HG02973 (cell line): Measurements from ENCODE around the gene FAM161A.

Experiments
- ATAC-seq: cut with Tn5 transposase; IDR thresholded peaks from one replicate; pipeline ENCODE4 v1.9.1; 2021; ENCODE audit warnings: moderate library complexity; ENCODE audit not compliant: unreplicated experiment

FAM161A gene

GRCh38 chr2:61786876-61787275 is 67.0 kb downstream of the FAM161A start:
- no peak for ATAC-seq

DNA sequence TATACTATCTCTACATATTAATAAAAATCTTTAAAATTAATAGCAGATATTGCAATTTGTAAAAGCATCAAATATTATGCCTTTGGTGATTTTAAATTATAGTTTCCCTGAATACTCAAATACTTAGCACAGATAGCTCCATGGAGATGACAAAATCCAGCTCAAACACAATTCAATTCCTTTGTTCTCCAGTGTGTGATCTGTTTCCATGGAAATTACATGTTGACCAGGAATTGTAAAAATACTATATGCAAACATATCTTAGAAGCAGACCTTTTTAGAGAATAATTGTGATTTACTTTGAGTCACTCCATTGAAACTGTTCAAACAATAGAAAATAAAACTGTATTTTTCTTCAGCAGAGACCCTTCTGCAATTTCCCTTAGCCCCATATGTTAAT is 68.3 kb downstream of the FAM161A start:
- ATAC-seq: no peak

- no peak for ATAC-seq
These were observed 69.2 kb downstream of the FAM161A start for GRCh38 chr2:61784643-61785042.

DNA sequence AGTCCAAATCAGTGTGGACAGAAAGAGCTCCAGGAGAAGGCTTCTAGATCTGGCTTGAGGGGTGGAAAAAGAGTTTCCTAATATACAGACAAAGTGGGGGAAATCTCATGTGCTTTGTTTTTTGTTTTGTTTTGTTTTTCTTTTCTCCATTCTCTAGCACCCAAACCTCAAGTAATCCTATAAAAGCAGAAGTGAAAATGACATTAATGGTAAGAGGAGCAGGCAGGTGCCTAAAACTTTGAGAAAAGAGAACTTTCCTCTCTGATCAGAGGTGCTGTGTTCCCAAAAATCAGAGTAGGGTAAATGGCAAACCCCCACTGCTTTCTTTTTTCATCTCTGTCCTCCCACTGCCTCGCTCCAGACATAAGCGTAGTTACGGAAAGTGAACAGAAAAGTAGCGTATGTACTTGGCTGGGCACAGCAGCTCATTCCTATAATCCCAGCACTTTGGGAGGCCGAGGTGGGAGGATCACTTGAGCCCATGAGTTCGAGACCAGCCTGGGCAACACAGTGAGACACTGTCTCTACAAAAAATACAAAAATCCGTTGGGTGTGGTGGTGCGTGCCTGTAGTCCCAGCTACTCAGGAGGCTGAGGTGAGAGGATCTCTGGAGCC is 77.8 kb downstream of the FAM161A start:
- peak; percentile 77 for ATAC-seq
